Measurements from ENCODE around the gene PTPRN2. TPM values are rescaled to one million over a fixed set of nuclear protein-coding genes. Genes with fewer than 3 reads are reported as not detected.

Gene PTPRN2
- total and polyA plus RNA-seq, 2 donors (not counting 3 experiments of a cell fraction or from before 2014, with no cell fraction given), result 0.62 to 0.88 TPM

DNA sequence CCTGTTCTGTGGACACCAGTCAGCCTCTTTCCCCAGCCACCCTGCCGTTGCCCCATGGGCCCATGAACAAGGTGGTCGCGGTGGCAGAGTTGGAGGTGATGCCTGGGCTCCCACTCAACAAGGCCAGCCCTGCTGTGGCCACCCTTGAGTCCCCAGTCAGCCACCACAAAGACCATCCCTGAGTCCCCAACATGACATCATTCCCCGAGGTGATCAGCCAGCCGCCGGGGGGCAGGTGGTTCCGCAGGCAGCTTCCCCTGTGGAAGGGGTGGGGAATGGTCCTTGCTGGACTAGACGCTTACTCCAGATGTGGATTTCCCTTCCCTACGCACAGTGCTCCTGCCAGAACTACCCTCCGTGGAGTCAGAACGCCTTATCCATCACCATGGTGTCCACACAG is 271.7 kb downstream of the PTPRN2 start:
- Histone ChIP-seq H3K9me1 (replicated peaks; ENCODE audit: control insufficient read depth, extremely low read depth, insufficient read depth, low read length) (no peaks in the 10 kb centered on the region), H2AFZ (ENCODE audit: low read depth, low read length) (no peak overlapping the region), H3K27ac (ENCODE audit: insufficient read depth, low read depth, low read length) (no peak overlapping the region), H3K4me3 (replicated peaks in 1 of 3; ENCODE audit: insufficient read depth in 1 of 3, low read depth in 1 of 3, low read length in 3 of 3) (no peak overlapping the region), H3K4me1 (ENCODE audit: control insufficient read depth, extremely low read depth, insufficient read depth, low read length) (no peaks in the 10 kb centered on the region), H3K9ac (replicated peaks; ENCODE audit: extremely low read depth, insufficient read depth, low read length) (no peak overlapping the region), H3K27me3 (ENCODE audit: control insufficient read depth in 2 of 2, insufficient read depth in 2 of 2, low read length in 2 of 2) (no peaks in the 10 kb centered on the region), H3K36me3 (ENCODE audit: control insufficient read depth in 2 of 2, extremely low read depth in 1 of 2, insufficient read depth in 2 of 2, low read length in 2 of 2) (no peaks in the 10 kb centered on the region), H3K9me3 (replicated peaks; ENCODE audit: control insufficient read depth, insufficient read depth, low read length) (peaks cover 5% of the 10 kb centered on the region), H3K79me2 (ENCODE audit: control insufficient read depth, insufficient read depth, low read length) (no peaks in the 10 kb centered on the region), H4K20me1 (replicated peaks; ENCODE audit: control insufficient read depth, extremely low read depth, insufficient read depth, low read length) (no peaks in the 10 kb centered on the region), H3K4me2 (ENCODE audit: insufficient read depth, low read length) (no peak overlapping the region)
- TF ChIP-seq JUN (IDR thresholded peaks at IDR 0.05; ENCODE audit: borderline replicate concordance, insufficient read depth, insufficient read length, low read depth) (no peak), POLR2A (IDR thresholded peaks at IDR 0.05; ENCODE audit: low read depth, low read length) (no peak), MYC (IDR thresholded peaks at IDR 0.05; ENCODE audit: low read depth, low read length) (no peak), EZH2 (IDR thresholded peaks at IDR 0.05; ENCODE audit: borderline replicate concordance, low read depth, low read length, severe bottlenecking) (no peak)
- TF ChIP-seq, protein P1, sequence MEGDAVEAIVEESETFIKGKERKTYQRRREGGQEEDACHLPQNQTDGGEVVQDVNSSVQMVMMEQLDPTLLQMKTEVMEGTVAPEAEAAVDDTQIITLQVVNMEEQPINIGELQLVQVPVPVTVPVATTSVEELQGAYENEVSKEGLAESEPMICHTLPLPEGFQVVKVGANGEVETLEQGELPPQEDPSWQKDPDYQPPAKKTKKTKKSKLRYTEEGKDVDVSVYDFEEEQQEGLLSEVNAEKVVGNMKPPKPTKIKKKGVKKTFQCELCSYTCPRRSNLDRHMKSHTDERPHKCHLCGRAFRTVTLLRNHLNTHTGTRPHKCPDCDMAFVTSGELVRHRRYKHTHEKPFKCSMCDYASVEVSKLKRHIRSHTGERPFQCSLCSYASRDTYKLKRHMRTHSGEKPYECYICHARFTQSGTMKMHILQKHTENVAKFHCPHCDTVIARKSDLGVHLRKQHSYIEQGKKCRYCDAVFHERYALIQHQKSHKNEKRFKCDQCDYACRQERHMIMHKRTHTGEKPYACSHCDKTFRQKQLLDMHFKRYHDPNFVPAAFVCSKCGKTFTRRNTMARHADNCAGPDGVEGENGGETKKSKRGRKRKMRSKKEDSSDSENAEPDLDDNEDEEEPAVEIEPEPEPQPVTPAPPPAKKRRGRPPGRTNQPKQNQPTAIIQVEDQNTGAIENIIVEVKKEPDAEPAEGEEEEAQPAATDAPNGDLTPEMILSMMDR (IDR thresholded peaks at IDR 0.05; ENCODE audit: extremely low read depth in 1 of 2, insufficient read depth in 1 of 2, low read depth in 1 of 2, low read length in 2 of 2), result no peak
- FAIRE-seq, result no peak
- ChIA-PET CTCF (no interaction called here), POLR2A (no interaction called here)
- dilution Hi-C loops (cut with MboI; ENCODE audit: extremely low pct_ligation_motif_present, low sequenced_read_pairs), result no loop called here
- no TSS peak for BruUV-seq (replicated peaks)
- intact Hi-C loops (cut with micrococcal nuclease), result no loop called here
- DNase-seq (ENCODE audit: low read depth, low spot score), result no peak

DNA sequence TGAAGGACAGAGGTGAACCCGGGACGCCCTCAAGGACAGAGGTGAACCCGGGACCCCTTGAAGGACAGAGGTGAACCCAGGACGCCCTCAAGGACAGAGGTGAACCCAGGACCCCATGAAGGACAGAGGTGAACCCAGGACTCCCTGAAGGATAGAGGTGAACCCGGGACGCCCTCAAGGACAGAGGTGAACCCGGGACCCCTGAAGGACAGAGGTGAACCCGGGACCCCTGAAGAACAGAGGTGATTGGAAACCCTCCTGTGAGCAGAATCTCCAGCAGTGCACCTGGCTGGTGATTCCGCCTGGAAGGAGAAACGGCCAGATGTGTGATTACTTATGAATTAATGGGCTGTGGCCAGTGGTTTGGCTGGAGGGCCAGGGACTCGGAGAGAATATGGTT is 272.3 kb downstream of the PTPRN2 start:
- intact Hi-C loops (cut with micrococcal nuclease), result no loop called here
- no peaks in the 10 kb centered on the region for H4K20me1 ChIP-seq (replicated peaks; ENCODE audit: control insufficient read depth, extremely low read depth, insufficient read depth, low read length)
- POLR2A ChIA-PET, result no interaction called here
- no peak overlapping the region for H2AFZ ChIP-seq (ENCODE audit: low read depth, low read length)
- no peaks in the 10 kb centered on the region for H3K4me1 ChIP-seq (ENCODE audit: control insufficient read depth, extremely low read depth, insufficient read depth, low read length)
- no peak overlapping the region for H3K27ac ChIP-seq (ENCODE audit: insufficient read depth, low read depth, low read length)
- TF ChIP-seq FOS (IDR thresholded peaks at IDR 0.05; ENCODE audit: borderline replicate concordance, insufficient read depth, low read length), result no peak
- no peak for TF ChIP-seq POLR2AphosphoS5 (IDR thresholded peaks at IDR 0.05; ENCODE audit: insufficient read depth, low read depth, low read length)
- TF ChIP-seq, protein P1 (IDR thresholded peaks at IDR 0.05; ENCODE audit: extremely low read depth in 1 of 2, insufficient read depth in 1 of 2, low read depth in 1 of 2, low read length in 2 of 2), result no peak
- TF ChIP-seq GATA2 (IDR thresholded peaks at IDR 0.05; ENCODE audit: insufficient read depth, insufficient read length, low read depth, low read length), result no peak
- no peak for TF ChIP-seq EZH2 (IDR thresholded peaks at IDR 0.05; ENCODE audit: borderline replicate concordance, low read depth, low read length, severe bottlenecking)
- no peak for TF ChIP-seq JUN (IDR thresholded peaks at IDR 0.05; ENCODE audit: borderline replicate concordance, insufficient read depth, insufficient read length, low read depth)
- no peak for TF ChIP-seq POLR2A (IDR thresholded peaks at IDR 0.05; ENCODE audit: low read depth, low read length)
- TF ChIP-seq MYC (IDR thresholded peaks at IDR 0.05; ENCODE audit: low read depth, low read length), result no peak
- TF ChIP-seq, protein P2, sequence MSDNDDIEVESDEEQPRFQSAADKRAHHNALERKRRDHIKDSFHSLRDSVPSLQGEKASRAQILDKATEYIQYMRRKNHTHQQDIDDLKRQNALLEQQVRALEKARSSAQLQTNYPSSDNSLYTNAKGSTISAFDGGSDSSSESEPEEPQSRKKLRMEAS (IDR thresholded peaks at IDR 0.05; ENCODE audit: insufficient read depth, insufficient read length), result no peak
- peaks cover 5% of the 10 kb centered on the region for H3K9me3 ChIP-seq (replicated peaks; ENCODE audit: control insufficient read depth, insufficient read depth, low read length)
- no peak overlapping the region for H3K4me2 ChIP-seq (ENCODE audit: insufficient read depth, low read length)
- no peaks in the 10 kb centered on the region for H3K36me3 ChIP-seq (ENCODE audit: control insufficient read depth in 2 of 2, extremely low read depth in 1 of 2, insufficient read depth in 2 of 2, low read length in 2 of 2)
- FAIRE-seq (no peak), DNase-seq (ENCODE audit: low read depth, low spot score) (no peak)
- no peak overlapping the region for H3K4me3 ChIP-seq (replicated peaks in 1 of 3; ENCODE audit: insufficient read depth in 1 of 3, low read depth in 1 of 3, low read length in 3 of 3)
- H3K9me1 ChIP-seq (replicated peaks; ENCODE audit: control insufficient read depth, extremely low read depth, insufficient read depth, low read length), result no peaks in the 10 kb centered on the region
- H3K27me3 ChIP-seq (ENCODE audit: control insufficient read depth in 2 of 2, insufficient read depth in 2 of 2, low read length in 2 of 2), result no peaks in the 10 kb centered on the region
- no TSS peak for BruUV-seq (replicated peaks)
- H3K9ac ChIP-seq (replicated peaks; ENCODE audit: extremely low read depth, insufficient read depth, low read length), result no peak overlapping the region
- no peaks in the 10 kb centered on the region for H3K79me2 ChIP-seq (ENCODE audit: control insufficient read depth, insufficient read depth, low read length)
- CTCF ChIA-PET, result no interaction called here
- dilution Hi-C loops (cut with MboI; ENCODE audit: extremely low pct_ligation_motif_present, low sequenced_read_pairs), result no loop called here

Measured in endothelial cell of umbilical vein (primary cell).